HG02870 (cell line): Measurements from ENCODE around the gene ABCA9.

Experiments
- ATAC-seq: cut with Tn5 transposase; IDR thresholded peaks from one replicate; pipeline ENCODE4 v1.9.1; 2021; ENCODE audit warnings: mild to moderate bottlenecking, moderate library complexity; ENCODE audit not compliant: unreplicated experiment

Gene ABCA9

GRCh38 chr17:69066482-69066881 lies 5.8 kb upstream of the ABCA9 start:
- ATAC-seq, result no peak

DNA sequence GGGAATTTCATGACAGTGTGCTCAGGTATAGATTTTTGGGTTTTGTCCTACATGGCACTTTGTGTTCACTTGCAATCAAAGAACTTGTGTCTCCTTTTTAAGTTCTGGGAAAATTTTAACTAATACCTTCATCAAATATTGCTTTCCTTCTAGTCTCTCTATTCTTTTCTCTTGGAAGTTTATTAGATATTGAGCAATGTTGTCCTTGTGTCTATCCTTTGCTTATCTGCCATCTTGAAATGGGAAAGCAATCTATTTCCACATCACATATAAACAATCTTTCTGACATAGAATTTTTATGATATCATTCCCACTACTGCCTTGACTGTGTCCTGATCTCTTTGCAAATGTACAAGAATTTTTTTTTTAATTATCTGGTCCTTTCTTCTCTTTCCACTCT lies 4.4 kb upstream of the ABCA9 start:
- no peak for ATAC-seq

- ATAC-seq, result no peak
These were observed 3.7 kb upstream of the ABCA9 start for GRCh38 chr17:69064476-69064875.

- no peak for ATAC-seq
These were observed 3.3 kb upstream of the ABCA9 start for GRCh38 chr17:69064001-69064400.

DNA sequence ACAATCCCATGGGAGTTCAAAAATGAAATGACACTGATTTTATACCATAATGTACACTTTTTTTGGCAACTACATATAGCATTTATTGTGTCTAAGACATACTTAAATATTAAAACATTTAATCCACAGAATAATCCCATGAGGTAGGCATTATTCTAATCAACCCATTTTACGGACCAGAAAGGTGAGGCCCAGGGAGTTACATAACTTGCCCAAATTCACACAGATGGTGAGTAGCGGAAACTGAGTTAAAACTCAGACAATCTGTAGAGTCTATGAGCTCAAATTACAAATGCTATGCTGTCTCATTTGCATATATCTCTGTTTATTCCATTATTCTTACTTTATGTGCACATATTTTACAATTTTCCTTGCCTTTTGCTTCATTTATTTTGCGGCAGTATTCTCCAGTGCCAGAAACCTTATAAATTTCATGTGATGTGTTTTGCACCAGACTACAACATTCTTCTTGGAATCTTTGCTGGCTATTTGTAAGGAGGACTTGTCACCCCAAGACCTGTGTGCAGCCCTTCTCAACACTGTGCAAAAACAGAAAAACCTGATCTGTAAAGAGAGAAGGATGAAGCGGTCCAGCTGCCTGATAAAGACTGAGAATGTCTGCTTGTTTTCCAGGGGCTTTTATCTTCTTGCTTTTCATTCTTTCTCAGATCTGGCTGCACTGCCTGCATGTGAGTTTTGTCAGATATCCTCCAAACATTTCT lies 2.3 kb upstream of the ABCA9 start:
- ATAC-seq, result no peak

GRCh38 chr17:69061721-69062556 lies 1.2 kb upstream of the ABCA9 start:
- no peak for ATAC-seq

GRCh38 chr17:69059458-69060175 lies 1.1 kb downstream of the ABCA9 start:
- ATAC-seq, result no peak

DNA sequence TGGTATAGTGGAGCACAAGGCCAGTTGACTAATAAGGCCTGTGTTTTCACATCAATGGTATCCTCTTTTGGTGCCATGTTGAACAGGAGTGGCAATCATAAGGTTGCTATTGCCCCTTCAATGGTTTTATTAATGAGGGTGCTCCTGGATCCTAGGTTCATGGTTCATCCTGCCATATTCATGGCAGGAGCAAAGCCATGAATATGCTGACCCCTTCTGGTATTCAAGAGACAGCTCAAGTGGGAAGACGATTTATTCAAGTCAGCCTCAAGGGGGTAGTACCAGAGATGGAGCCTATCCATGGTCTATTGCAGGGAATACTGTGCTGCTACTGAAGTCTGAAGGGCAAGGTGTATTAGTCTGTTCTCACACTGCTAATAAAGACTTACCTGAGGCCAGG lies 2.6 kb downstream of the ABCA9 start:
- ATAC-seq, result no peak

DNA sequence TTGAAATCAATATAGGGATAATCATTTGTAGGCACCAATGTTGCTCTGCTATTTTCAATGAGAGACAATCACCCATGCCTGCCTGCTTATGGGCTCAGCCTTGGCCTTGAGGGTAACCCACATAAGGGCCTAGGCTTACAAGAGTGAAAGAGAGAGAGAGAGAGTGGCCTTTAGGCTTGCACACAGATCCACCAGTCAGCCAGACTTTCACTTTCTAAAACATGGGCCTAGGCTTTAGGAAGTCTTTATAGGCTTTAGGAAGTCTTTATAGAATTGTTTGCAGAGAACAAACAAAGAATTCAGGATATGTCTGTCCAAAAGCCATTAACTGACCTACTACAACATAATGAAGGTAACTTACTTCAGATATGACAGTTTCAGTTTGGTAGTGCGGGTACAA lies 3.4 kb downstream of the ABCA9 start:
- ATAC-seq, result no peak

DNA sequence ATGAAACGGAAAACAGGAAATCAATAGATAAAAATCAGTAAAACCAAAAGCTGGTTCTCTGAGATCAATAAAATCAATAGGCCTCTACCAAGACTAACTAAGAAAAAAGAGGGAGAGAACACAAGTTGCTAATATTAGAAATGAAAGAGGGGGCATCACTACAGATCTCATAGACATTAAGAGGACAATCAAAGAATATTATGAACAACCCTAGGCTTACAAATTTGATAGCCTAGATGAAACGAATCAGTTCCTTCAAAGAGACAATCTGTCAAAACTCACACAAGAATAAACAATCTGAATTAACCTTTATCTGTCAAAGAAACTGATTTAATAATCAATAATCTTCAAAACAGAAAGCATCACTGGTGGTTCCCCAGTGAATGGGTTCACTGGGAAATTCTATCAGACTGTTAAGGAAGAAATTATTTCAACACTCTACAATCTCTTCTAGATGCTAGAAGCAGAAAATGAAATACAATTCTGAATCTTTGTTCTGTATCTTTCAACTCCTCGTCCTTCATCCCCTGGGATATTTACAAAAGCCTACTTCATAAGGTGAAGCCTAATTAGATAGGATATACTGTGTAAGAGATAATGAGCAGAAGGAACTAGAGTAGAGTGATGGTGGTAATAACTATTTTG lies 4.4 kb downstream of the ABCA9 start:
- ATAC-seq, result no peak

DNA sequence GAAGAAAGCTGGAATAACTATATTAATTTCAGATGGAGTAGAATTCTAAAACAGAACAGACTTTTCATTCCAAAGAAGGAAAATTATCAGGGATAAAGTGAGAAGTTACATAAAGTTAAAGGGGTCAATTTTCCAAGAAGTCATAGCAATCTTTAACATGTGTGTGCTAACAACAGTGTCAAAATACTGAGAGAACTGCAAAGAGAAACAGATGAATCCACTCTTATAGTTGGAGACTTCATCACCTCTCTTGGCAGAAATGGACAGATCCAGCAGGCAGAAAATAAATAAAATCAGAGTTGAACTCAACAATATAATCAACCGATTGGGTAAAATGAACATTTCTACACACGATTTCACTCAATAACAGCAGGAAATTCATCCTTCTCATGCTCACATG lies 5.4 kb downstream of the ABCA9 start:
- no peak for ATAC-seq

- no peak for ATAC-seq
These were observed 9.5 kb downstream of the ABCA9 start for GRCh38 chr17:69050999-69051775.

DNA sequence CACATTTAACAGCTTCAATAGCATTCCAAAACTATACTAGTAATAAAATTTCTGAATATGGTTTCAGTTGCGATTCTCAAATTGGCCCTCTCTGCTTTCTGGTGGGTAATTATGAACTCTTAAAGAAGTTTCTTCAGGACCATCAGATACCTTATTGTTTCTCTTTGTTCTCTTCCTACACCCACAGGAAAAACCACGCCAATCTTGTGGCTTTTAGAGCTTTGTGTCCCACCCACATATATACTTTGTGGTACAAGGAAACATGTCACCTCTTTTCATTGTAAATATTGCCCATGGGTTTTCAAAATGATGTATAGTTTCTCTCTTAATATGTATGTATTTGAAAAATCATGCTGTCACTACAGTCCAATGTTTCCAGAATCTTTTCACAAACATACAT lies 12.1 kb downstream of the ABCA9 start:
- no peak for ATAC-seq

DNA sequence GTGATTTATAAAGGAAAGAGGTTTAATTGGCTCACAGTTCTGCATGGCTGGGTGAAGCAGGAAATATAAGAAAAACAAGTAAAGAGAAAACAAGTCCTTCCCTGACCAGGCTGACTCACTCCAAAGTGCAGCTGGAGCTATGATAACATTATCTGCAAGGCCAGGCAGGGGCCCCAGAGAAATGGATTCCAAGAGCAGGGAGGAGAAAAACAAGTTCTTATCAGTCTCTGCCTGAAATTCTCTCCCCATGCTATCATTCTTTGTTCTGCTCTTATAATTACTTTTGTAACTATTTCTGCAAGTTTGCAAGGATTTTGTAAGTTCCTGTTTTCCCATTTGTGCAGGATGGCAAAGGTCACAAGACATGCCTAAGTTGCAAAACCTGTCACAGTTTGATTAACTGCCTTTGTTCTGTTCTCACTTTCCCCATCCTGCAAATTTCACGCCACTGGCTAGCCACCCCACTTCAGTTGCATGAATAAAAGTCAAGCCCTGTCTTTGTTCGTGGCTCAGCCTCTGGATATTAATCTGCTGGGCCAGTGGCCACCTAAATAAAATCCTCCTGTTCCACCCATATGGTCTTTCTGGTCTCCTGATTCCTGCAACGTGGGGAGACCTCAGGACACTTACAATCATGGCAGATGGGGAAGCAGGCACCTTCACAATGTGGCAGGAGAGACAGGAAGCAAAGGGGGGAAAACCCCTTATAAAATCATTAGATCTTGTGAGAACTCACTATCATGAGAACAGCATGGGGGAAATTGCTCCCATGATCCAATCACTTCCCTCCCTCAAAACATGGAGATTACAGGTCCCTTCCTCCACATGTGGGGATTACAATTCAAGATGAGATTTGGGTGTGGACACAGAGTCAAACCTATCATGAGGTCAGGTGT lies 13.1 kb downstream of the ABCA9 start:
- ATAC-seq, result no peak

DNA sequence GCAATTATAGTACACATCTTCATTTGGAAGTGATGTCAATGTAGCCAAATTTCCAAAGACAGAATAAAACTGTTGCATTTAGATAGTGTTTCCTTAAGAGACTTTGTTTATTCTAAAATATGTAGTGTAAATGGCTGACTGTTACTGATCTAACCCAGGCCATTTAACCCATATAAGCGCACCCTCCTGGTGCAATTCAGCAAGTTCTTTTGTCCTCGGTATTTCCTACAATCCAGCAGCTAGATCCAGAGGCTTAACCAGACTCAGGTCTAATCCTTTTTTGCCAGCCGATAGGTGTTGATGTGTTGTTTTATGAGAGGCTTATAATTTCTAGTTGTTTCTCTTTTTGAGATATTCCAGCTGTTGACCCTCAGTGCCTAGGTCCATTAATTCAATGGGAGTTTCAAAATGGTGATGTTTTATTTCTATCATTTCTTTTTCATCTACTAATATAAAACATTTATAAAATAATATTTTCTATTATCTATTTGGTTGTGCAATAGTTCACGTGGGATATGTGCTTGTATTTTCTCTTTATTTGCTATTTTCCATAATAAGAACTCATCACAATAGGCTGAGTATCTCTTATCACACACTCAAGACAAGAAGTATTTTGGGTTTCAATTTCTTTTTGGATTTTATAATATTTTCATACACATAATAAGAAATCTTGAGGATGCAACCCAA lies 14.5 kb downstream of the ABCA9 start:
- ATAC-seq, result no peak

DNA sequence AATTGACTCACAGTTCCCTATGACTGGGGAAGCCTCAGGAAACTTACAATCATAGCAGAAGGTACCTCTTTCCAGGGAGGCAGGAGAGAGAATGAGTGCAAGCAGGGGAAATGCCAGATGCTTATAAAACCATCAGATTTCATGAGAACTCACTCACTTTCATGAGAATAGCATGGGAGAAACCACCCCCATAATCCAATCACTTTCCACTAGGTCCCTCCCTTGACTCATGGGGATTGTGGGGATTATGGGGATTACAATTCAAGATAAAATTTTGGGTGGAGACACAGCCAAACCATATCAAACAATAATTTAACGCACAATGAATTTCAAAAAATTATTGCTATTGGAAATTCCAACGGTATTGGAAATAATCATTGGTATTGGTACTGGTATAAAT lies 15.1 kb downstream of the ABCA9 start:
- no peak for ATAC-seq

GRCh38 chr17:69044371-69044770 lies 16.4 kb downstream of the ABCA9 start:
- ATAC-seq, result no peak

GRCh38 chr17:69043098-69043734 lies 17.5 kb downstream of the ABCA9 start:
- no peak for ATAC-seq
